HG02798 (cell line): ENCODE measurements around the gene MT1H.
"Not testable (repeated sequence)": the region's sequence is repeated elsewhere in the genome, so short reads cannot be mapped to it uniquely, and the experiment has no call there.

Experiments
- ATAC-seq: cut with Tn5 transposase; IDR thresholded peaks from one replicate; pipeline ENCODE4 v1.9.1; 2021; ENCODE audit warnings: mild to moderate bottlenecking; ENCODE audit not compliant: unreplicated experiment, poor library complexity

The MT1H gene

DNA sequence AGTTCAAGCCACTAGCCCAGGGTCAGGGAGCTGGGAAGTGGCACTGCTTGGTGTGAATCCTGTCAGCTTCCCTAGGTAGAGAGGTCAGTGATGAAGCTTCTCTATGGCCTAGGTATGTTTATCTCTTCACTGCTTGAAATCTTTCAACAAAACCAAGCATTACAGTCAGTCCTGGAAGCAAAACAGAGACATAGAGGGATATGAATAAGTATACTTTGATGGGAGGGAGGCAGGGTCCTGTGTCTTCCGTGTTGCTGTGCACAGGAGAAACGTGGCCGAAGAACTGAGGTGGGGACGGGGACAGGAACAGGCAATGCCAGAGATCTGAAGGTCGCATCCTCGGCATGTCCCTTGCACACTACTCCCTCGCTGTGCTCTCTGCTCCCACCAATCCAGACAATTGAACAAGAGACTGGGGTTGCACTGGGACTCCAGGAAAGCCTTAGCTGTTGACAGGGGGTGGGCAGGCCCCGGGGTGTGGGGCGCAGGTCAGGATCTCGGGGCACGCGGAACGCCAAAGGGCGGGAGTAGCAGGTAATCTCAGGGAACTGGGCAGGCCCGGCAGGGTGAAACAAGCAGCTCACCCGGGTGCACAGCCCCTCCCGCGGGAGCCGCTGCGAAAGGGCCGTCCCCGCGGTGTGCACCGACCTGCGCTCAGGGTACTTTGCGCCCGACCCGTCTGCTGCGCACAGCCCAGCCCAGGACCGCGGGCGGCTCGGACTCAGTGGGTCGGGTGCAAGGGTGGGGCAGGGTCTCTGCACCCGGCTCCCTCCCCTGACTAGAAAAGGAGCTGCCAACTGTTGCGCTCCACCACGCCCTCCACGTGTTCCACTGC is at the start of gene MT1H:
Gene MT1H (plus strand): TSS at position 810 of the 835 bp plus-strand sequence. CDS start 71 bp downstream, outside the sequence.
- ATAC-seq: no peak

DNA sequence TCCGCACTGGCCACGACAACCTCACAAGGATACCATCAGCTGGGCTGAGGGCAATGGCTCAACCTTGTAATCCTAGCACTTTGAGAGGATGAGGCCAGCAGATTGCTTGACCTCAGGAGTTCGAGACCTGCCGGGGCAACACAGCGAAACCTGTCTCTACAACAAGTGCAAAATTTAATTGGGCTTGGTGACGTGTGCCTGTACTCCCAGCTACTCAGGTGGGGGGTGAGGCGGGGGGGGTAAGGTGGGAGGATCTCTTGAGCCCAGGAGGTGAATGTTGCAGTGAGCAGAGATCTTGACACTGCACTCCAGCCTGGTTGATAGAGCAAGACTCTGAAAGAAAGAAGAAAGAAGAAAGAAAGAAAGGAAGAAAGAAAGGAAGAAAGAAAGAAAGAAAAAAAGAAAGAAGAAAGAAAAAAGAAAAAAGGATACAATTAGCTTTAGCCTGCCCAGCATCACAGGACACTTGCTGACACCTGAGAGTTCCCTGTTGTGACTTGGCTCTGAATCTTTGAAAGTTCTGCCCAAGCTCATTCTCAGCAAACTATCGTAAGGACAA is 49.2 kb upstream of the MT1H start:
- ATAC-seq: no peak

DNA sequence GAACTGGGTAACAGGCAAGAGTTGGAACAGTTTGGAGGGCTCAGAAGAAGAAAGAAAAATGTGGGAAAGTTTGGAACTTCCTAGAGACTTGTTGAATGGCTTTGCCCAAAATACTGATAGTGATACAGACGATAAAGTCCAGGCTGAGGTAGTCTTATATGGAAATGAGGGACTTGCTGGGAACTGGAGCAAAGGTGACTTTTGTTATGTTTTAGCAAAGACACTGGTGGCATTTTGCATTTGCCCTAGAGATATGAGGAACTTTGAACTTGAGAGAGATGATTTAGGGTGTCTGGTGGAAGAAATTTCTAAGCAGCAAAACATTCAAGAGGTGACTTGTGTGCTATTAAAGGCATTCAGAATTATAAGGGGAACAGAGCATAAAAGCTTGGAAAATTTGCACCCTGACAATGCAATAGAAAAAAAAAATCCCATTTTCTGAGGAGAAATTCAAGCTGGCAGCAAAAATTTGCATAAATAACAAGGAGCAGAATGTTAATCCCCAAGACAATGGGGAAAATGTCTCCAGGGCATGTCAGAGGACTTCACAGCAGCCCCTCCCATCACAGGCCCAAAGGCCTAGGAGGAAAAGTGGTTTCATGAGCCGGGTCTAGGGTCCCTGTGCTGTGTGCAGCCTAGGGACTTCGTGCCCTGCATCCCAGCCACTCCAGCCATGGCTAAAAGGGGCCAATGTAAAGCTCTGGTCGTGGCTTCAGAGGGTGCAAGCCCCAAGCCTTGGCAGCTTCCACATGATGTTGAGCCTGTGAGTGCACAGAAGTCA is 47.8 kb upstream of the MT1H start:
- not testable (repeated sequence) for ATAC-seq

DNA sequence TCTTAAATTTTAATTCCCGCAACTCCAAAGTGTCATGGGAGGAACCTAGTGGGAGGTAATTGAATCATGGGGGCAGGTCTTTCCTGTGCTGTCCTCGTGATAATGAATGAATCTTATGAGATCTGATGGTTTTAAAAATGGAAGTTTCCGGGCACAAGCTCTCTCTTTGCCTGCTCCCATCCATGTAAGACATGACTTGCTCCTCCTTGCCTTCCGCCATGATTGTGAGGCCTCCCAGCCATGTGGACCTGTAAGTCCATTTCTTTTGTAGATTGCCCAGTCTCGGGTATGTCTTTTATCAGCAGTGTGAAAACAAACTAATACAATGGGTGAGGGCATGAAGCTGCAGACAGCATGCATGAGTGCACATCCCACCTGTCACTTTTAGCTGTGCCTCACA is 46.4 kb upstream of the MT1H start:
- not testable (repeated sequence) for ATAC-seq

DNA sequence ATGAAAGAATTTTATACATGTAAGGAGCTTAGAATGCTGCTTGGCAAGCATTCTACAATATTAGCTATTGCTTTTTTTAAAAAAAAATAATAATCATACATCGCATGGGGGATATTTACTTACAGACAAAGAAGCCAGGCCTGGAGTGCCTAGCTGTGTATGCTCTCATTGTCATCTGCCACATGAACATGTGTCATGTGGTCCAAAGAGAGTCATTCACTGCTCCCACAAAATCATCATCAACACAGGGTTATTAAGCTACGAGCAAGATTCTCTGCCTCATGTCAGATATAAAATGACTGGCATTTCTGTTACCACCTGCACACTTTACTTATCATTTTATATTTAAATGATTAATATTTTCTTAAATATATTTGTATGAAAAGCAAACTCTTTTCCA is 46.0 kb upstream of the MT1H start:
- ATAC-seq: no peak

DNA sequence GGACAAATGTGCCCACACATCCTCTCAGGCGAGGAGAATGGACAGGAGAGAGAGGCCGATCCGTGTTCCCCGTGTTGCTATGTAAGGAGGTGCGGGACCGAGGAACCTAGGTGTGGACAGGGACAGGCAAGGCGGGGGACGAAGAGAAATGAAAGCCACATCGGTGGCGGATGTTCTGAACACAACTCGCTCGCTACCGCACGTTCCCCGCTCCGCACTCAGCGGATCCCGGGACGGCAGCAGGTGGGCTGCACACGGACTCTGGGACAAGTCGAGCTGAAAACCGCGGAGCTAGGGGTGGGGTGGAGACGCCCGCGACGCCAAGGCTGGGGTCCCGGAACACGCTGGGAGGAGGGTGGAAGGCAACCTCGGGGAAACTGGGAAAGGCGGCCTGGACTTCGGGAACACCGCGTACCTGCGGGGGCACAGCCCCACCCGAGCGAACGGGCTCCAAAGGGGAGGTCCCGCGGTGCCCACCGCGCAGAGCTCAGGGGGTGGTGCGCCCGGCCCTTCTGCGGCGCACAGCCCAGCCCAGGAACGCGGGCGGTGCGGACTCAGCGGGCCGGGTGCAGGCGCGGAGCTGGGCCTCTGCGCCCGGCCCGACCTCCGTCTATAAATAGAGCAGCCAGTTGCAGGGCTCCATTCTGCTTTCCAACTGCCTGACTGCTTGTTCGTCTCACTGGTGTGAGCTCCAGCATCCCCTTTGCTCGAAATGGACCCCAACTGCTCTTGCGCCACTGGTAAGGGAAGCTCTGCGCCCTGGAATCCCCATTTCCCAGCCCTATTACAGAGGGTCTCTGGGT is 44.3 kb upstream of the MT1H start, which contains the start of gene MT1E:
Gene MT1E (plus strand): TSS at position 642 of the 803 bp plus-strand sequence. CDS start 71 bp downstream, at position 713.
- peak; percentile 52 for ATAC-seq

DNA sequence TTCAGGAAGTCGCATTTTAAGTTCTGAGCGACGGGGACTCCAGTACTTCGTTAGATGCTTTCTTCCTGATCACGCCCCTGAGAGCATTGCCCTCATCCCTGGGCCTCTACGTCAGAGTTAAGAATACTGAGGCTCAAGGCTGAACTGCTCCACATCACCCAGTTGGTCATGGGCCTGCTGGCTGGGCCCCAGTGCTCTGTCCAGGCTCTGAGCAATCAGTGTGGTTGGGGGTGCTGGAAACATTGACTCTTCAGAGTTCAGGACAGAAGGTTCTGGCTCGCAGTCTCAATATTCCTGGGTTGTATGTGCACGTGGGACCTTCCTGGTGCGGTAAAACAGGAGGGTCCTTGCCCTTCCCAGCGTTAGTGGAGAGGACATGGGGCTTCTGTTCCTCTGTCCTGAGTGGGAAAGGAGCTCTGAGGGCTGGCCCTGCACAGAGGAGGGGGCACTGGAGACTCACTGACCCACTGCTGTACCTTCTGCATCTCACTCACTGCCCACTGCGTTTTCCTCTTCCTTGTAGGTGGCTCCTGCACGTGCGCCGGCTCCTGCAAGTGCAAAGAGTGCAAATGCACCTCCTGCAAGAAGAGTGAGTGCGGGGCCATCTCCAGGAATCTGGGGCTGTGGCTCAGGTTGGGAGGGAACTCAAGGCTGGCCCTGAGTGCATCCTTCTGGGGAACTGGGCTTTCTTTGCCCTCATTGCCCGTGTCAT is 43.5 kb upstream of the MT1H start:
- peak; percentile 12 for ATAC-seq

DNA sequence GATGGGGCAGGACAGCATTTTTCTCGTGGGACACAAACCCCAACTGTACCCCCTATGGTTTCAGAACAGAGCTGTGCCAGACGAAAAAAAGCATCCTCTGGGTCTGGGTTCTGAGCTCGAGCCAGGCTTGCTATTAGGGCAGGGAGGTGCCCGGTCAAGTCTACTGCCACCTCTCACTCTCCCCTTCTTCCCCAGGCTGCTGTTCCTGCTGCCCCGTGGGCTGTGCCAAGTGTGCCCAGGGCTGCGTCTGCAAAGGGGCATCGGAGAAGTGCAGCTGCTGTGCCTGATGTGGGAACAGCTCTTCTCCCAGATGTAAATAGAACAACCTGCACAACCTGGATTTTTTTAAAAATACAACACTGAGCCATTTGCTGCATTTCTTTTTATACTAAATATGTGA is 42.9 kb upstream of the MT1H start:
- no peak for ATAC-seq

DNA sequence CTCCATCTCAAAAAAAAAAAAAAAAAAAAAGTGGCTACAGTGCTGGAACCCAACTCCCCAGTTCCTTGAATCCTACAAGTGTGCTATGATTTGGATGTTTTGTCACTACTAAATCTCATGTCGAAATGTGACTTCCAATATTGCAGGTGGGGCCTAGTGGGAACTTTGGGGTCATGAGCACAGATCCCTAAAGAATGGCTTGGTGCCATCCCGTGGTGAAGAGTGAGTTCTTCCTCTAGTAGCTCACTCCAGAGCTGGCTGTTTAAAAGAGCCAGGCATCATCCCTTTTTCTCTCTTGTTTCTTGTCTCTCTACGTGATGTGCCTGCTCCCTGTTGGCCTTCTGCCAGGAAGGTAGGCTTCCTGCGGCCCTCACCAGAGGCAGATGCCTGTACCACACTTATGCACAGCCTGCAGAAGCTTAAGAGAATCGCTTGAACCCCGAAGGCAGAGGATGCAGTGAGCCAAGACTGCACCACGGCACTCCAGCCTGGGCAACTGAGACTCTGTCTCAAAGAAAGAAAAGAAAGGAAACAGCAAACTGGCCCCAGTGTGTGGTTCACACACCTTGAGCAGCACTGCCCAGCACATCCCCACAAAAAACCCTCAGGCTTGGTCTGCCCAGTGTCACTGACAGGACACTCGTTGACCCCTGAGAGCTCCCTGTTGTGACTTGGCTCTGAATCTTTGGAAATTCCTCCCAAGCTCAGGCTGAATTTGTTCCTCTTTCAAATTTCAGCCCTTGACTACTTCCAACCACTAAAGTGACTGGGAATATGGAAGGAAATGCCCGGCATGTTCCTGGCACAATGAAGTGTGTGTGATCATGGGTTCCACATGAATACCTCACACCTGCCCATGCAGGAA is 40.9 kb upstream of the MT1H start:
- no peak for ATAC-seq

DNA sequence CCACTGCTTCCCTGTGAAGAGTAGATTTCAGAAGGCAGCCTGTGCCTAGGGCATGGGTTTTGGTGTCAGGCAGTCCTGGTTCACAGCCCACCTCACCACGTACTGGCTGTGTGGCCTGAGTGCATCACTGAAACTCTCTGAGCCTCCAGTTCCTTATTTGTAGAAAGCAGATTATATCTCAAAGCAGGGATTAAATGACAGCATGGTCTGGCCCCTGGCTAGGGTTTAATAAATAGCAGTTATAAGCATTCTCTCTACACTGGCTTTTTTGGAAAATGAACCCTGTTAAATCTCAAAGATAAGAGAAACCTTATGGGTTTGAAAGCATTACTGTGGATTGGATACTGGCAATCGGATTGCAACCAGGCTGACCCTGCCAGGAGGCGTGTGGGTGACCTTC is 40.1 kb upstream of the MT1H start:
- ATAC-seq: no peak

DNA sequence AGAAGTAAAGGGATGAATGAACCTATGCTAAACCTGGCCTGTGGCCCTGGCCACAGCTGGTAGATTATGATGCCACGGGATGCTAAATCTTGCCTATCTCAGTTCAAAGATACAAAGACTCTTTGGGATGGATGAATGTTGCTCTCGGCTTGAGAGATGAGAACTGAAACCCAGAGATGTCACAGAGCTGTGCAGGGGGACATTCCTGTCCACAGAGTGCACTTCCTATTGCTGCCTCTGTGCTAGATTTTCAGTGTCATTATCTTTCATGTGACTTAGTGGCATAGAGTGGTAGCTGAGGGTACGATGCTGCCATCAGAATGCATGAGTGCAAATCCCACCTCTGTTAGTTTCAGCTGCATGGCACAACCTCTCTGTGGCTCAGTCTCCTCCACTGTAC is 39.5 kb upstream of the MT1H start:
- peak; percentile 66 for ATAC-seq

DNA sequence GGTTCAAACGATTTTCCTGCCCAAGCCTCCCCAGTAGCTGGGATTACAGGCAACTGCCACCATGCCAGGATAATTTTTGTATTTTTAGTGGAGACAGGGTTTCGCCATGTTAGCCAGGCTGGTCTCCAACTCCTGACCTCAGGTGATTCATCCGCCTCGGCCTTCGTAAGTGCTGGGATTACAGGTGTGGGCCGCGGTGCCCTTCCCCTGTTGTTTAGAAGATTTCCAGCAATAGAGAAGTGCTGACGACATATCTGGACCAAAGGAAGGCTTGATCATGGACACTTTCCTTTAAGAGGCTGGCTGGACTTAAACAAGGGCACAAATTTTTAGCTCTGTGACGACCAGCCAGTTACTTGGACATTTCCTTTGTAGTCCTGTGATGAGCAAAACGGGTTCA is 38.4 kb upstream of the MT1H start:
- ATAC-seq: no peak

DNA sequence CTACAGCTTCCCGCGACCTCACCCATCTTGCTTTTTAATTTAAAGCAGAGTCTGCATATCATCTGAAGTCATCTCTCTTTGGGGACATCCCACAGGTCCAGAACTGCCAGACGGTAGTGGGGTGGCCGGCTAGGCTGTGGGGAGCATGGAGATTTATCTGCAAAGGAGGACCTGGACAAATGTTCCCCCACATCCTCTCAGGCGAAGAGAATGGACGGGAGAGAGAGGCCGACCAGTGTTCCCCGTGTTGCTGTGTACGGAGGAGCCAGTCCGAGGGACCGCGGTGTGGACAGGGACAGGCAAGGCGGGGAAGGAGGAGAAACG is 37.8 kb upstream of the MT1H start:
- ATAC-seq: no peak

DNA sequence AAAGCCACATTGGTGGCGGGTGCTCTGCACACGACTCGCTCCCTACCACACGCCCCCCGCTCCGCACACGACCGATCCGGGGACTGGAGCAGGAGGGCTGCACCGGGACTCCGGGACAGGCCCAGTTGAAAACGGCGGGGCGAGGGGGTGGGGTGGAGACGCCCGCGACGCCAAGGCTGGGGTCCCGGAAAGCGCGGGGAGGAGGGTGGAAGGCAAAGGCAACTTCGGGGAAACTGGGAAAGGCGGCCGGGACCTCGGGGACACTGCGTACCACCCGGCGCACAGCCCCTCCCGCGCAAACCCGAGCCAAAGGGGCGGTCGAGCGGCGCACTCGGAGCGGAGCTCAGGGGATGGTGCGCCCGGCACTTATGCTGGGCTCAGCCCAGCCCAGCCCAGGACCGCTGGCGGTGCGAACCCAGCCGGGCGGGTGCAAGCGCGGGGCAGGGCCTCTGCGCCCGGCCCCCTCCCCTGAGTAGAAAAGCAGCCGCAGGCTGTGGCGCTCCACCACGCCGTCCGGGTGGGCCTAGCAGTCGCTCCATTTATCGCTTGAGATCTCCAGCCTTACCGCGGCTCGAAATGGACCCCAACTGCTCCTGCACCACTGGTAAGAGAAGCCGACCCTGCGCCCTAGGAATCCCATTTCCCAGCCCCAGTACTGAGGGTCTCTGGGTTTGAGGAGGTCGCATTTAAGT is 37.3 kb upstream of the MT1H start, which contains the start of gene MT1M:
Gene MT1M (plus strand): TSS at position 504 of the 692 bp plus-strand sequence. CDS start 73 bp downstream, at position 577.
- no peak for ATAC-seq

DNA sequence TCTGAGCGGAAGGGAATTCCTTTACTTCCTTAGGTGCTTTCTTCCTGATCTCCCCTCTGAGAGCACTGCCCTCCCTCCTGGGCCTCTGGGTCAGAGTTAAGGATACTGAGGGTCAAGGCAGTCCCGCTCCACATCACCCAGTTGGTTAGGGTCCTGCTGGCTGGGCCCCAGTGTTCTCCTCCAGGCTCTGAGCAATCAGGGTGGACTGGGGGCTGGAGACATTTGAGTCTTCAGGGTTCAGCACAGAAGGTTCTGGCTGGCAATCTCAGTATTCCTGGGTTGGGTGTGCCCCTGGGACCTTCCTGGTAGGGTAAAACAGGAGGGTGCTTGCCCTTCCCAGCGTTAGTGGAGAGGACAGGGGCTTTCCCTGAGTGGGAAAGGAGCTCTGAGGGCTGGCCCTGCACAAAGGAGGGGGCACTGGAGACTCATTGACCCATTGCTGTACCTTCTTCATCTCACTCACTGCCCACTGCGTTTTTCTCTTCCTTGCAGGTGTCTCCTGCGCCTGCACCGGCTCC is 36.7 kb upstream of the MT1H start:
- no peak for ATAC-seq

DNA sequence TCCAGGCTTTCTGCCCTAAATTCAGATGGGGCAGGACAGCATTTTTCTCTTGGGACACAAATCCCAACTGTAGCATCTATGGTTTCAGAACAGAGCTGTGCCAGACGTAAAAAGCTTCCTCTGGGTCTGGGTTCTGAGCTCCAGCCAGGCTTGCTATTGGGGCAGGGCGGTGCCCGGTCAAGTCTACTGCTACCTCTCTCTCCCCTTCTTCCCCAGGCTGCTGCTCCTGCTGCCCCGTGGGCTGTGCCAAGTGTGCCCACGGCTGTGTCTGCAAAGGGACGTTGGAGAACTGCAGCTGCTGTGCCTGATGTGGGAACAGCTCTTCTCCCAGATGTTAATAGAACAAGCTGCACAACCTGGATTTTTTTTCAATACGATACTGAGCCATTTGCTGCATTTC is 36.1 kb upstream of the MT1H start:
- ATAC-seq: no peak

DNA sequence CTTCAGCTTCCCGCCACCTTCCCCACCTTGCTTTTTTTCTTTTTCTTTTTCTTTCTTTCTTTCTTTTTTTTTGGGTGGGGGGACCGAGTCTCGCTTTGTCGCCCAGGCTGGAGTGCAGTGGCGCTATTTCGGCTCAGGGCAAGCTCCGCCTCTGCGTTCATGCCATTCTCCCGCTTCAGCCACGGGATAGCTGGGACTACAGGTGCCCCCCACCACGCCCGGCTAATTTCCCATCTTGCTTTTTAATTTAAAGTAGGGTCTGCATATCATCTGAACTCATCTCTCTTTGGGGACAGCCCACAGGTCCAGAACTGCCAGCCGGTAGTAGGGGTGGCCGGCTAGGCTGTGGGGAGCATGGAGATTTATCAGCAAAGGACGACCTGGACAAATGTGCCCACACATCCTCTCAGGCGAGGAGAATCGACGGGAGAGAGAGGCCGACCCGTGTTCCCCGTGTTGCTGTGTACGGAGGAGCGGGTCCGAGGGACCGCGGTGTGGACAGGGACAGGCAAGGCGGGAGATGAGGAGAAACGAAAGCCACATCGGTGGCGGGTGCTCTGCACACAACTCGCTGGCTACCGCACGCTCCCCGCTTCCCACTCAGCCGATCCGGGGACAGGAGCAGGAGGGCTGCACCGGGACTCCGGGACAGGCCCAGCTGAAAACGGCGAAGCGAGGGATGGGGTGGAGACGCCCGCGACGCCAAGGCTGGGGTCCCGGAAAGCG is 34.7 kb upstream of the MT1H start:
- no peak for ATAC-seq
